ENCODE data around the gene POLR1D. TPM values are rescaled to one million over a fixed set of nuclear protein-coding genes. Genes with fewer than 3 reads are reported as not detected.

The POLR1D gene
- 85.1 TPM for total RNA-seq (ENCODE audit: unreplicated experiment)
- long read RNA-seq, transcript POLR1D-203 (3 exons, 2,036 nt) = minor isoform, 33 of 76 reads
- long read RNA-seq, transcript POLR1D-201 (2 exons, 1,166 nt) = major isoform, 40 of 76 reads
- long read RNA-seq, partial matches to known transcripts = 0 of 76 reads
- long read RNA-seq, other reads (novel, unspliced or antisense) = 3 of 76 reads

- Mint-ChIP-seq H3K36me3 (ENCODE audit: unreplicated experiment) (no peaks in the 10 kb centered on the region), H3K4me1 (ENCODE audit: low read depth, unreplicated experiment) (peaks cover 9% of the 10 kb centered on the region), H3K27me3 (ENCODE audit: unreplicated experiment) (peaks cover 5% of the 10 kb centered on the region), H3K4me3 (ENCODE audit: unreplicated experiment) (peak within 1 kb of the TSS; percentile 92), H3K9me3 (ENCODE audit: unreplicated experiment) (peaks cover 6% of the 10 kb centered on the region), H3K27ac (ENCODE audit: unreplicated experiment) (peak within 1 kb of the TSS; percentile 62)
- no peak for TF ChIP-seq CTCF (IDR thresholded peaks at IDR 0.05; ENCODE audit: partially characterized antibody, unreplicated experiment)
- peak; percentile 57 for DNase-seq
These were observed at the start of gene POLR1D for GRCh38 chr13:27621366-27622101. POLR1D (plus strand) TSS chr13:27621892; CDS start chr13:27621984, 92 bp downstream.

DNA sequence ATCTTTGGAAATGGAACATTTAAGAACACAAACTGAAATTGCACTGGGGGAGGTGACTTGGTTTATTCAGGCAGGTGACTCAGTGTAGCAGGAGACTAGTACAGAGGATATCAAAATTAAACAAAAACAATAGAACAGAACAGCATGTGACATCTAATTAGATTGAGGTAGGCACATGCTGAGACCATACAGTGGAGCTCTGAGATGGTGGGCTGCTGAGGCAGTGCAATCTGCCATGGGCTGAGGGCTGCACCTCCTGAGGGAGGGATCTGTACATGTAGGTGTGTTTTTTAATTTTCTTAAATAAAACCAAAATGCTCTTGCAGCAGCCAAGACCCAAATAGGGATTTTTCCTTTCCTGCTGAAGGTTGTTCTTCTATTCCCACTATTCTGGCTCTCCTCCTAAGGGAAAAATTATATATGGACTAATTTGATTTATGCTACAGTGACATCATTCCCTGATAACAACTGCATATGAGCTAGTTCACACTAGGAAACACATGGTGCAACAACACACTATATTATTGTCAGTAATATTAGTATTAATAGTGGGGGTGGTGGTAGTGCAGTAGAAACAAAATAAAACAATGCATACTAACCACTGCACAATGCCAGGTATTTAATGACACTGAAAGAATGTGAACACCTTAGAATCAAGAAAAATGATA lies 49.3 kb upstream of the POLR1D start:
- TF ChIP-seq CTCF (IDR thresholded peaks at IDR 0.05; ENCODE audit: partially characterized antibody, unreplicated experiment) = no peak
- no peaks in the 10 kb centered on the region for H3K27me3 Mint-ChIP-seq (ENCODE audit: unreplicated experiment)
- DNase-seq = no peak
- peak overlapping the region; percentile 10 for H3K27ac Mint-ChIP-seq (ENCODE audit: unreplicated experiment)
- H3K9me3 Mint-ChIP-seq (ENCODE audit: unreplicated experiment) = no peaks in the 10 kb centered on the region
- H3K4me3 Mint-ChIP-seq (ENCODE audit: unreplicated experiment) = no peak overlapping the region
- no peaks in the 10 kb centered on the region for H3K36me3 Mint-ChIP-seq (ENCODE audit: unreplicated experiment)
- H3K4me1 Mint-ChIP-seq (ENCODE audit: low read depth, unreplicated experiment) = peaks cover 3% of the 10 kb centered on the region

DNA sequence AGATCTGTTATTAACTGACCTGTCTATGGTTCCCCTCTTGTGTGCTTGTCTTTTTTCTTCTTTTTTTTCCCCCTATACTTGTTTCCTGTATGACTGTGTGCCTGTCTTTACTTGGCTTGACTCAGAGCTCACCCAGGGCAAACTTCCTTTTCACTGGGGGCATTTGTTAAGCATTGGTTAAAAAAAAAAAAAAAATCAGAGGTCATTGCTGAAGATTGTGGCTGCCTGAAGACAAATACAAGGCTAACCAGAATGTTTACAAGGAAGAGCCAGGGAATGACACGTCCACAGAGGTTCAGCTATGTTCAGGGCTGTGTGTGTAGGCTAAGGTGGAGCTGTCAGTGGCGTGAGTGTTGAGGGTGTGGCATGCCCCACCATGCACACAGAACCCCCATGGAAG lies 48.4 kb upstream of the POLR1D start:
- no peak for TF ChIP-seq CTCF (IDR thresholded peaks at IDR 0.05; ENCODE audit: partially characterized antibody, unreplicated experiment)
- DNase-seq = no peak
- Mint-ChIP-seq H3K9me3 (ENCODE audit: unreplicated experiment) (no peaks in the 10 kb centered on the region), H3K36me3 (ENCODE audit: unreplicated experiment) (no peaks in the 10 kb centered on the region), H3K27me3 (ENCODE audit: unreplicated experiment) (no peaks in the 10 kb centered on the region), H3K4me1 (ENCODE audit: low read depth, unreplicated experiment) (peaks cover 3% of the 10 kb centered on the region), H3K27ac (ENCODE audit: unreplicated experiment) (no peak overlapping the region), H3K4me3 (ENCODE audit: unreplicated experiment) (no peak overlapping the region)

- no peak overlapping the region for H3K27ac Mint-ChIP-seq (ENCODE audit: unreplicated experiment)
- H3K4me3 Mint-ChIP-seq (ENCODE audit: unreplicated experiment) = no peak overlapping the region
- H3K4me1 Mint-ChIP-seq (ENCODE audit: low read depth, unreplicated experiment) = peaks cover 3% of the 10 kb centered on the region
- DNase-seq = no peak
- H3K36me3 Mint-ChIP-seq (ENCODE audit: unreplicated experiment) = no peaks in the 10 kb centered on the region
- H3K27me3 Mint-ChIP-seq (ENCODE audit: unreplicated experiment) = no peaks in the 10 kb centered on the region
- no peak for TF ChIP-seq CTCF (IDR thresholded peaks at IDR 0.05; ENCODE audit: partially characterized antibody, unreplicated experiment)
- H3K9me3 Mint-ChIP-seq (ENCODE audit: unreplicated experiment) = no peaks in the 10 kb centered on the region
These were observed 47.0 kb upstream of the POLR1D start for GRCh38 chr13:27574661-27575060.
